ENCODE results near the gene CHRNA10.

- TF ChIP-seq CTCF (IDR thresholded peaks at IDR 0.05; ENCODE audit: low read depth, low read length, missing input control) = no peak
- TF ChIP-seq TAF1 (conservative IDR thresholded peaks at IDR 0.05) = no peak
- TF ChIP-seq MAX (IDR thresholded peaks at IDR 0.05) = no peak
- no peak for TF ChIP-seq ATF3 (IDR thresholded peaks at IDR 0.05)
- no peak for TF ChIP-seq YY1 (IDR thresholded peaks at IDR 0.05)
- TF ChIP-seq ZBTB33 (IDR thresholded peaks at IDR 0.05) = no peak
- TF ChIP-seq REST (IDR thresholded peaks at IDR 0.05) = no peak
- TF ChIP-seq GABPA (IDR thresholded peaks at IDR 0.05 in 1 of 2, conservative IDR thresholded peaks at IDR 0.05 in 1 of 2) = no peak
- TF ChIP-seq RAD21 (IDR thresholded peaks at IDR 0.05) = peak in 1 of 2 donors; percentile 10
- no peak for TF ChIP-seq FOXA1 (IDR thresholded peaks at IDR 0.05)
- no peak for TF ChIP-seq JUND (IDR thresholded peaks at IDR 0.05)
- no peak for TF ChIP-seq EGR1 (IDR thresholded peaks at IDR 0.05; ENCODE audit: low read depth in 2 of 2)
Observed at GRCh38 chr11:3709977-3710376, 38.8 kb upstream of the CHRNA10 start.

All from liver (tissue), 3 donors.